ENCODE measurements around the gene NPAS1.

The NPAS1 gene

DNA sequence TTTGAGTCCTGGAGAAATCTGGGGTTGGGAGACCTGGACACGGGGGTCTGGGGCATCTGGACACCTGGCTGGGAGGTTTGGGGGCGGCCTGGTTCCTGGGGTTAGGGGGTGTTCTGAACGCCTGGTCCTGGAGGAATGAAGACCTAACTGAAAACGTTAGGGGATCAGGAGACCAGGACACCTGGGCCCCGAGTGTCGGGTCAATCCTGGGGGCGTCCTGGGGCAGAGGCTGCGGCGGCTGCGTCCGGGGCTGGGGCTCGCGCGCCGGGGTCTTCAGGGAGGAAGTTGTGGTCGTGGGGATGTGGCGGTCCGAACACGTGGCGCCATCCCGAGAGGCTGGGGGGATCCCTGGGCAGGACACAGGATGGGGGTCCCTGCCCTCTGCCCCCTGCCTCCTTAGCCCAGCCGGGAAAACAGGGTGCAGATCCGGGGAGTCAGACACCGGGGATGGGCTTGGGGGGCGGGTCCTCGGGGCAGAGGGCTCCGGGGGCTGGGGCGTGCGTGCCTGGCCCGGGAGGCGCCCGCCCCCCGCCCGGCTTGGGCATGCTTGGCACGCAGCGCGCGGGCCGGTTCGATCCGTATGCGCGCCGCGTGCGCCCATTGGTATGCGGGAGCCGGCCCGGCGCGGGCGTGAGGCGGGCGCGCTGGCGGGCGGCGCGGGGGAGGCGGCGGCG is 632 bp downstream of the NPAS1 start:
- TF ChIP-seq, protein P1, sequence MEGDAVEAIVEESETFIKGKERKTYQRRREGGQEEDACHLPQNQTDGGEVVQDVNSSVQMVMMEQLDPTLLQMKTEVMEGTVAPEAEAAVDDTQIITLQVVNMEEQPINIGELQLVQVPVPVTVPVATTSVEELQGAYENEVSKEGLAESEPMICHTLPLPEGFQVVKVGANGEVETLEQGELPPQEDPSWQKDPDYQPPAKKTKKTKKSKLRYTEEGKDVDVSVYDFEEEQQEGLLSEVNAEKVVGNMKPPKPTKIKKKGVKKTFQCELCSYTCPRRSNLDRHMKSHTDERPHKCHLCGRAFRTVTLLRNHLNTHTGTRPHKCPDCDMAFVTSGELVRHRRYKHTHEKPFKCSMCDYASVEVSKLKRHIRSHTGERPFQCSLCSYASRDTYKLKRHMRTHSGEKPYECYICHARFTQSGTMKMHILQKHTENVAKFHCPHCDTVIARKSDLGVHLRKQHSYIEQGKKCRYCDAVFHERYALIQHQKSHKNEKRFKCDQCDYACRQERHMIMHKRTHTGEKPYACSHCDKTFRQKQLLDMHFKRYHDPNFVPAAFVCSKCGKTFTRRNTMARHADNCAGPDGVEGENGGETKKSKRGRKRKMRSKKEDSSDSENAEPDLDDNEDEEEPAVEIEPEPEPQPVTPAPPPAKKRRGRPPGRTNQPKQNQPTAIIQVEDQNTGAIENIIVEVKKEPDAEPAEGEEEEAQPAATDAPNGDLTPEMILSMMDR (IDR thresholded peaks at IDR 0.05; ENCODE audit: insufficient read depth, low read depth, low read length, missing control alignments): no peak
- peak overlapping the region; percentile 32 for H3K4me3 ChIP-seq (ENCODE audit: low read length)
- no peak for DNase-seq (ENCODE audit: low read depth)

DNA sequence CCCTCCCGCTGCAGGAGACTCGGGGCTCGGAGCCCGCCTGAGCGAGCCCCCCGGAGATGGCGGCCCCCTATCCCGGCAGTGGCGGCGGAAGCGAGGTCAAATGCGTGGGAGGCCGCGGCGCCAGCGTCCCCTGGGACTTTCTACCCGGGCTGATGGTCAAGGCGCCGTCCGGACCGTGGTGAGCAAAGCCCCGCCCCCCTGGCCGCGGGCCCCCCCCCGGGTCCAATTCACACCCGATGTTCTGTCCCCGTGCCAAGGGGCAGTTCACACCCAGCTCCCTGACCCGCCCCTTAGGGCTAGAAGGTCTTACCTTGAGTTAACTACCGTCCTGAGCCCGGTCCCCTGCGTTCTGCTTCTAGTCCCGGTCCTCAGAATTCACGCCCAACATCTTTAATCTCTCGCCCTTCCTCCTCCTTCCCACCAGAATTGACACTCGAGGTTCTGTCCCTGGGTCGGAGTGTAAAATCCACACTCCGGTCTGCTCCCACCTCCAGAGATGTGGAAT is 1.4 kb downstream of the NPAS1 start:
- DNase-seq (ENCODE audit: low read depth): no peak
- peak overlapping the region; percentile 28 for H3K4me3 ChIP-seq (ENCODE audit: low read length)
- TF ChIP-seq, protein P1 (IDR thresholded peaks at IDR 0.05; ENCODE audit: insufficient read depth, low read depth, low read length, missing control alignments): no peak

DNA sequence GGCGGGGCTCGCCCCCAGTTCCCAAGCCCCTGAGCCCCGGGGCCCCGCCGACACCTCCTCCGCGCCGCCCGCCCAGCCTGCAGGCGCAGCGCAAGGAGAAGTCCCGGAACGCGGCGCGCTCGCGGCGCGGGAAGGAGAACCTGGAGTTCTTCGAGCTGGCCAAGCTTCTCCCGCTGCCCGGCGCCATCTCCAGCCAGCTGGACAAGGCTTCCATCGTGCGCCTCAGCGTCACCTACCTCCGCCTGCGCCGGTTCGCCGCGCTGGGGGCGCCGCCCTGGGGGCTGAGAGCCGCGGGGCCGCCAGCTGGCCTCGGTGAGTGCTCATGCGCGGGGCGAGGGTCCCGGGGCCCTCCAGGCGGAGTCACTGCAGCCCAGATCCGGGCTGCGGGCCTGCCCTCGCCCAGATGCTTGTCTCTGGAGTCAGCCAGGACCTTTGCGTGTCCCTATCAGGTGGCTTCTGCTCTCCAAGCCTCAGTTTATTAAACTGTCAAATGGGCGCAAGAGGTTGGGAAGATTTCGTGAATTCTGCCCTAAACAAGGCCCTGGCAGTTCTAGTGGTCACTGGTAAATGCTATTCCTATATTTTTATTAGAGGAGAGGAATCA is 2.0 kb downstream of the NPAS1 start:
- H3K4me3 ChIP-seq (ENCODE audit: low read length): no peak overlapping the region
- TF ChIP-seq, protein P1 (IDR thresholded peaks at IDR 0.05; ENCODE audit: insufficient read depth, low read depth, low read length, missing control alignments): no peak
- DNase-seq (ENCODE audit: low read depth): no peak

DNA sequence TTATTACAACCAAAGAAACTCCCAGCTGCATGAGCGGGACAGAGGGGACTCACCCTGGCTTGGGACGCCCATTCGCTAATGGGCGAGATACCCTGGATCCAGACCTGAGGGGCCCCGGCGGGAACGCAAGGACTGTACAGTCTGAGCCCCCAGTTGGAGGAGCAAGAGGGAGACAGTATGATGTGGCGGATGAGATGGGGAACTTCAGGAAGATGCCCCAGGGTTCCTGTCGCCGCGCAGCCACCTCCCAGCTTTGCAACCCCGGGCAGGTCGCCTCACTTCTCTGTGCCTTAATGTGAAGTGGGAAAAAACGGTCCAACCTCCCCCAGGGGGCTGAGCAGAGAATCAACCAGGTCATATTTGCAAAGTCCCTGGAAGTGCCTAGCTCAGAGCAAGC is 2.5 kb downstream of the NPAS1 start:
- H3K4me3 ChIP-seq (ENCODE audit: low read length): no peak overlapping the region
- TF ChIP-seq, protein P1 (IDR thresholded peaks at IDR 0.05; ENCODE audit: insufficient read depth, low read depth, low read length, missing control alignments): no peak
- no peak for DNase-seq (ENCODE audit: low read depth)

DNA sequence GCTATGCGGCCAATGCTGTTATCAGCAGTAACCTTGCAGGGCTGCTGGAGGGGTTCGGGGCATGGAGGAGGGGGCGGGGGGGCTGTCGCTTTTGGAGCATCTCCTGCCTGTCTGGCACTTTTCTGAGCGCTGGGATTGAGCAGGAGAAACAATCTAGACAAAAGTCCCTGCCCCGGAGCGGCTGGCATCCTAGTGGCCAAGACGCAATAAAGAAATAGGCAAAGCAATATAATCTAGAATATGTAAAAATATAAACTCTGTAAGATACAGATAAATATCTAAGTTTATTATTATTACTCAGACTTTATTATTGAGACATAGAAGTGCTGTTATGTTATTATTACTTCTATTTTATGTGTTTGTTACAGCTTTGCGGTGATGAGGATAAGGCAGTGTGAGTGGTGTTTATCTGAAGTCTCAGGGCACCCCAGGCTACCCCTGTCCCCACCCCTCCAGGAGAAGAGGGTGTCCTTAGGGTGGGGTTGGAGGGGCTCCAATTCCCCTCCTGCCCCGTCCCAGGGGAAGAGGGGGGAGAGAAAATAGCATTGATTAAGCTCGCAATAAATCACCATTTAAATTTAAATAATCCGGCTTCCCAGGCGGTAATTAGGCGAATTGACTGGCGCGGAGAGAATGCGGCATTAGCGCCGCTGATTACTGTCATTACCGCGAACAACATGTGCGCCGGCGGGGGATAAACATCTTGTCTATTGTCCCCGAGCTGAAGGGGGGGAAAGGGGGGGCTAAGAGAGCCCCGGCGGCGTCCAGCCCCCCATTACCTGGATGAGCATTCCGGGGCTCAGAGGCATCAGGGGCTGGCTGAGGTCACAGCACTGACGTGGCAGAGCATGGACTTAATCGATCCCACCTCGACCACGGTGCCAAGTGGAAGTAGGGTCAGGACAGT is 3.2 kb downstream of the NPAS1 start:
- TF ChIP-seq, protein P1 (IDR thresholded peaks at IDR 0.05; ENCODE audit: insufficient read depth, low read depth, low read length, missing control alignments): no peak
- no peak overlapping the region for H3K4me3 ChIP-seq (ENCODE audit: low read length)
- no peak for DNase-seq (ENCODE audit: low read depth)

DNA sequence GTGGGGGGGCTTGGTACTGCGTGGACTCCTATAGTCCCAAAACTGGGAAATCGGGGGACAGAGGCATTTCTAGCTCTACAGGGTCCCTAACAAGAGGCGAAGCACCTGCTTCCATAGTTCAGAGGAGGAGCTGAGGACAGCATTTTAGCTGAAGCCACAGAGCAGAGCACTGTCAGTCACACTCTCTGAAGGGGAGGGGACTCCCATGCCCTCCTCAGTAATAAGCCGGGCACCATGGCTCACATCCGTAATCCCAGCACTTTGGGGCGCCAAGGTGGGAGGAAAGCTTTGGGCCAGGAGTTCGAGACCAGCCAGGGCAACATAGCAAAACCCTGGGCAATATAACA is 3.8 kb downstream of the NPAS1 start:
- no peak for DNase-seq (ENCODE audit: low read depth)
- no peak overlapping the region for H3K4me3 ChIP-seq (ENCODE audit: low read length)
- TF ChIP-seq, protein P1 (IDR thresholded peaks at IDR 0.05; ENCODE audit: insufficient read depth, low read depth, low read length, missing control alignments): no peak
